ENCODE data around the gene TSSK6. TPM values are rescaled to one million over a fixed set of nuclear protein-coding genes. Genes with fewer than 3 reads are reported as not detected.
A peak's percentile ranks its signal among the peaks of the same experiment; 100 is the strongest.

Gene TSSK6
- total RNA-seq, 1 donor from 2014 or later: 0.79 TPM

DNA sequence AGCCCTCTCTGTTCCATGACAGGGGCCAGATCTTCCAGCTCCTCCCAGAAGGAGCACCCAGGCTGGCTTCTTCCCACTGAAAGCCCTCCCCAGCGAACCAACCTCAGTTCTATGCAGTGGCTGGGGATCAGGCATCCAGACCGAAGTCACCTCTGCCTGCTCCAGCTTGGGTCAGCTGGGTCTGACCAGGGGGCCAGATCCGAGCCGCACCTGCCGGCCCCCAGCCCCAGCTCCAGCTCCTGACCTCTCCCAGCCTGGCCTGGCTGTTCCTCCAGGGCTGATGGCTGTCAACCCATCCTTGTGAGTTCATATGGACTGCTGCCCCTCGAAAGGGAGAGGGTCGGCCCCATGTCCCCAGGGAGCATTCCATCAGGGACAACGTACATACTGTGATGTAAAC is 8.0 kb downstream of the TSSK6 start:
- DNase-seq (ENCODE audit: low read depth, low spot score): no peak

GRCh38 chr19:19506592-19506991 is 8.8 kb downstream of the TSSK6 start:
- DNase-seq (ENCODE audit: low read depth, low spot score): no peak

DNA sequence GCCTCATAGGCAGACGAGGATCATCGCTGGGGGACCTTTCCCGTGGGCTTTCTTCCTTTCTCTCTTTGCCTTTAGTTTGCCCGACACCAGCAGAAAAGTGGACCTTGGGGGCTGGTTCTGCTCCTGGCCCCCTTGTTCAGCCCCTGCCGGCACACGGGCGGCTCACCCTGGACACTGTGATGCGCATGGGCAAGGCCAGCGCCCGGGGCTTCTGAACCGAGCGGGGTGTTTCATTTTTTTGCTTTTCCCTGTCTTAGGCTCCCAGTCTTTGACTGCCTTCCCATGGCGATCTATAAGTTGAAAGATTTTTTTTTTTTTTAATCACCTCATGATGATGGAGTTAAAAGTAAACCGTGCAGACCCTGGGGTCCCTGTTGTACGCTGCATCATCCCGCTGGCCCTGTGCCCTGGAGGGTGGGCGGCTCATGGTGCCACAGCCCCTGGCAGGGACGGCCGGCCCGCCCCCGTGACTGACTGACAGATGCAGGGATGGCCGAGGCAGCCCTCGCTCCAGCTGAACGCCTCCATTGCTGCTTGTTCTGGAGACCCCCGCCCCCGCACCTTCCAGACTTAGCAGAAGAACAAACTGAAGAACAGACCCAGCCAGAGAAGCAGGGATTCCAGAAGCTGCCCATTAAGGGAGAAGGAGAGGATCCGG is 9.6 kb downstream of the TSSK6 start:
- no peak for DNase-seq (ENCODE audit: low read depth, low spot score)

GRCh38 chr19:19504754-19505668 is 10.3 kb downstream of the TSSK6 start:
- no peak for DNase-seq (ENCODE audit: low read depth, low spot score)

GRCh38 chr19:19502808-19503602 is 12.3 kb downstream of the TSSK6 start:
- DNase-seq (ENCODE audit: low read depth, low spot score): no peak

GRCh38 chr19:19502281-19502680 is 13.1 kb downstream of the TSSK6 start:
- no peak for DNase-seq (ENCODE audit: low read depth, low spot score)

- no peak for DNase-seq (ENCODE audit: low read depth, low spot score)
Observed at GRCh38 chr19:19501798-19502197, 13.6 kb downstream of the TSSK6 start.

GRCh38 chr19:19500975-19501644 is 14.2 kb downstream of the TSSK6 start:
- no peak for DNase-seq (ENCODE audit: low read depth, low spot score)

GRCh38 chr19:19499272-19499995 is 15.9 kb downstream of the TSSK6 start:
- DNase-seq (ENCODE audit: low read depth, low spot score): no peak

- no peak for DNase-seq (ENCODE audit: low read depth, low spot score)
Observed at GRCh38 chr19:19498255-19498991, 16.9 kb downstream of the TSSK6 start.

DNA sequence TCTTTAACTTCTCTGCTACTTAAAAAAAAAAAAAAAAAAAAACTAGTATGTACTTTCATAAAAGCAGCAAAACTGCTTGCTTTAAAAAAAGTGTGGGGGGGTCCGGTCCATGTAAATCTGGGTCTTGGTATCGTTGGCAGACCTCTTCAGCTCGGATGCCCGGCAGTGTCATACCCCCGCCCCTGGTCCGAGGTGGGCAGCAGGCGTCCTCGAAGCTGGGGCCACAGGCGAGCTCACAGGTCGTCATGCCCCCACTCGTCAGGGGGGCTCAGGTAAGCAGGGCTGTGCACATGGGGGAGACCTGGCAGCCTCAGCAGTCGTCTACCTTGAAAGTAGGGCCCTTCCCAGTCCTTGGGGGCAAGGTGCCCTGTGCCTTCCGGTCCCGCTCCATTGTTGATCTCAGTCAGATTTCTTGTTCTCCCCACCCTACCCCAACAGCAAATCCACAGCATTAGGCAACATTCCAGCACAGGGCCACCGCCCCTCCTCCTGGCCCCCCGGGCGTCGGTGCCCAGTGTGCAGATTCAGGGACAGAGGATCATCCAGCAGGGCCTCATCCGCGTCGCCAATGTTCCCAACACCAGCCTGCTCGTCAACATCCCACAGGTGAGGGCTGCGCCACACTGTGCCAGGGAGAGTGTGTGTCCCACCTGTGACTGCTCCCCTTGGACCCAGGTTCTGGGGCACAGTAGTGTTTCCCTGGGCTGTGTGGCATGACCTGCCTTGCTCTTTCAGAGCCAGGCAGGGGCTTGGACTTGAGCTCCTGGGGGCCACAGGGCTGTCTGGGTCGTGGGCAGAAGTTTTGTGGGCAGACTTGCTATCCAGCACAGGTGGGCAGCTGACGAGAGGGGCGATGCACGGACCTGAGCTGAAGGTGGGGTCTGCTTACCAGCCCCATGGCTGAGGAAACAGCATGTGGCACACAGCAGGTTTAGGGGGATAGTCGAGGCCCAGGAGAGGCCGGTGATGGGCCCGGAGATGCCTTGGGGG is 19.4 kb downstream of the TSSK6 start:
- DNase-seq (ENCODE audit: low read depth, low spot score): no peak

- DNase-seq (ENCODE audit: low read depth, low spot score): no peak
Observed at GRCh38 chr19:19493841-19494546, 21.4 kb downstream of the TSSK6 start.

DNA sequence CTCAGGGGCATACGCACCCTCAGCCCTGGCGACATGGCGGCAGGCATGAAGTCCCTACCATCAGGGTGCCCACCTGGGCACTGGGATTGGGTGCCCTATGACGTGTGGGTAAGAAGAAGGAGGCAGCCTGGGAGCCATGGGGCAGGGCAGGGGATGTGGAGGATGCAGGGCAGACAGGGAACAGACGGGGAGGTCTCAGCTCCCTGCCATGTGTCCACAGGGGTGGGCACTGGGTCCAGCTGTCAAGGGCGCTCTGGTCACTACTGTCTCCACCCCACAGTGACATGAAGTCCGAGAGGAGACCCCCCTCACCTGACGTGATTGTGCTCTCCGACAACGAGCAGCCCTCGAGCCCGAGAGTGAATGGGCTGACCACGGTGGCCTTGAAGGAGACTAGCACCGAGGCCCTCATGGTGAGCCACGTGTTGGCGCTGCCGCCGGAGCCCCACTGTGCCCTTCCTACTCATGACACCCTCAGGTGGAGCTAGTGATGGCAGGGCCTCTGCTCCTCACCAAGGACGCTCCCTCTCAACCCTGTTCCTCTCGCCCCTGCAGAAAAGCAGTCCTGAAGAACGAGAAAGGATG is 23.2 kb downstream of the TSSK6 start:
- no peak for DNase-seq (ENCODE audit: low read depth, low spot score)

DNA sequence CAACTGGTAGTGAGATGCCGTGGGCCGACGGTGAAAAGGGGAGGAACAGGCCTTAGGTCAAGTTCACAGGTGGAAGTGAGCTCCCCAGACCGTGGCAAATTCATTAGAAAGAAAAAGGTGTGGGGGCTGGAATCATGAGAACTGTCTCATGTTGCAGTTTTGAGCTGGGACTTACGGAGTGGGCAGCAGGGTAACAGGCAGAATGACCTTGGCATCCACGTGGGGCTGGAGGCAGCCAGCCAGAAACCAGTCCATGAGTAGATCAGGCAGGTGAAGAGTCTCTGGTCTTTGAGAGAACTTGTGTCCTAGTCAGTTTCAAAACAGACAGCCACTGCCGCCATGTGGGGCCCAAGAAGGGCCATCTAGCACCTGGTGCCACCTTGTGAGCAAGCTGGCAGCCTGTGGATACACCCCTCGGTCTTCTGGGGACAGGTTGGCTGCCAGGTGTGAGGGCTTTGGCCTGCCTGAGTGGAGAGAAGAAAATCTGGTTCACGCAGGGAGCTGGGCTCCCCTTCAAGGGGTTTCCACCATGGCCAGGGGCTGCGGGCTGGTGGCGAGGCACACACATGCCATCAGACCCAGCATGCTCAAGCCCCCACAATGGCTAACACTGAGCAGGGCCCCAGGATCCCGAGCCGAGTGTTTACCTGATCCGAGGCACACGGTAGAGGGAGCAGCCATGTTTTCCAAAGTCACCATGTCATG is 23.9 kb downstream of the TSSK6 start:
- DNase-seq (ENCODE audit: low read depth, low spot score): no peak

- peak; percentile 55 for DNase-seq (ENCODE audit: low read depth, low spot score)
Observed at GRCh38 chr19:19490214-19490968, 25.0 kb downstream of the TSSK6 start.

- no peak for DNase-seq (ENCODE audit: low read depth, low spot score)
Observed at GRCh38 chr19:19489804-19490204, 25.5 kb downstream of the TSSK6 start.

All from pulmonary artery endothelial cell (primary cell).